GM12864 (cell line): ENCODE measurements around the gene TSPAN12.

Source experiments
- DNase-seq: peaks from one replicate; pipeline ENCODE4 v3.0.0-alpha.2; 2011; ENCODE audit warnings: low read depth
- H3K4me3 ChIP-seq: 2 replicates; pipeline ENCODE4 v1.5.1; 2011; ENCODE audit warnings: mild to moderate bottlenecking, low read depth, low read length, control low read depth
- TF ChIP-seq, protein P1 (sequence below): IDR thresholded peaks from 2 replicates; pipeline ENCODE4 v1.5.1; 2011; ENCODE audit warnings: low read depth, mild to moderate bottlenecking, moderate library complexity, low read length, control low read depth, inconsistent platforms; ENCODE audit errors: missing control alignments

Gene TSPAN12

DNA sequence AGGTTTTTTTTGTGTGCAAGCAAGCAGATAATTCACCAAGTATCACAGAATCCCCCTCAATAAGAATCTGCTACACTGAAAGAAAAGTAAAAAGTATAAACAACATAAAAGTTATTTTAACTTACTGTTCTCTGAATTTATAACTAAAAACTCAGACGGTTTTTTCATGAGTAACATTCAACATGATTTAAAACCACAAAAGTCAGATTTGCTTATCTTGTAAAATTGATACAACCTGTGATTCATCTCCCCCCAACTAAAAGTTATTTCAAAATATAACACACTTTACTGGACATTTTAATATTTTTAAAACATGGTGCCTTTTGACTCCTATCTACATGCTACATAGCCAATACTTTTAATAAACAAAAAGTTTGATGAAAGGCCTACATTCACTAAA, 32.8 kb downstream of the TSPAN12 start:
- TF ChIP-seq, protein P1, sequence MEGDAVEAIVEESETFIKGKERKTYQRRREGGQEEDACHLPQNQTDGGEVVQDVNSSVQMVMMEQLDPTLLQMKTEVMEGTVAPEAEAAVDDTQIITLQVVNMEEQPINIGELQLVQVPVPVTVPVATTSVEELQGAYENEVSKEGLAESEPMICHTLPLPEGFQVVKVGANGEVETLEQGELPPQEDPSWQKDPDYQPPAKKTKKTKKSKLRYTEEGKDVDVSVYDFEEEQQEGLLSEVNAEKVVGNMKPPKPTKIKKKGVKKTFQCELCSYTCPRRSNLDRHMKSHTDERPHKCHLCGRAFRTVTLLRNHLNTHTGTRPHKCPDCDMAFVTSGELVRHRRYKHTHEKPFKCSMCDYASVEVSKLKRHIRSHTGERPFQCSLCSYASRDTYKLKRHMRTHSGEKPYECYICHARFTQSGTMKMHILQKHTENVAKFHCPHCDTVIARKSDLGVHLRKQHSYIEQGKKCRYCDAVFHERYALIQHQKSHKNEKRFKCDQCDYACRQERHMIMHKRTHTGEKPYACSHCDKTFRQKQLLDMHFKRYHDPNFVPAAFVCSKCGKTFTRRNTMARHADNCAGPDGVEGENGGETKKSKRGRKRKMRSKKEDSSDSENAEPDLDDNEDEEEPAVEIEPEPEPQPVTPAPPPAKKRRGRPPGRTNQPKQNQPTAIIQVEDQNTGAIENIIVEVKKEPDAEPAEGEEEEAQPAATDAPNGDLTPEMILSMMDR: no peak
- DNase-seq: no peak
- H3K4me3 ChIP-seq: no peak overlapping the region

DNA sequence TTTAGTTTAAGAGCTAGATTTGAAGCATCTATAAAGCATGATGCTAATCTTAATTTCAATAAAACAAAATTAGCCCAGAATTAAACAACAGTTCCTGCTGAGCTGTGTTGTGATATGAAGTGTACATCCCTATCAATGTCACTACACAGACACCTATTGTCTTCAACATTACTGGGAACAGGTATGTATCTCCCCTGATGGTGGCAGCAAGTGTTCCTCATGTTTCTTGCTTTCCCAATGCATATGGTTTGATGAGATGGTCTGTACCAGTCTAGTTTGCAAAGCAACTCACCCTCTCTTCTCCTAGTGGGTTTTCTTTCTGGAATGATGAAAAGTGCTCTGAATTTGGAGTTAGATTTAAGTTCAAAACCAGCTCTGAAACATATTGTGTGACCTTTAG, 38.1 kb downstream of the TSPAN12 start:
- no peak for DNase-seq
- TF ChIP-seq, protein P1: peak; percentile 9
- no peak overlapping the region for H3K4me3 ChIP-seq

DNA sequence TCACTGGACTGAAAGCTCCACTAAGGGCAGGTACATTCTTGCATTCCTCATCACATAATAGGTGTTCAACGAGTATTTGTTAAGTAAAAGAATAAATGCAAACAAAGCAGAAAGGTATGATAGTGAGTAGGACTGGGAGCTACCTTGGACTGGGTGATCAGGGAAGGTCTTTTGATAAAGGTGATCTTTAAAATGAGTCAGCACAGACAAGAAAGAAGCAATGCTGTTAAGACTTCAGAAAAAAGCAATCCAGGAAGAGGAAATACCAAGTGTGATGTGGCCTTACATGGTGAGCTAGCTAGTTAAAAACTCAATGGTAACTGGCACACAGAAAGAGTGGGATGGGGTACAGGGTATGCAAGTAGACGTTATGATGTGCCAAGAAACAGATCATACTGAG, 40.1 kb downstream of the TSPAN12 start:
- TF ChIP-seq, protein P1: no peak
- no peak for DNase-seq
- H3K4me3 ChIP-seq: no peak overlapping the region

DNA sequence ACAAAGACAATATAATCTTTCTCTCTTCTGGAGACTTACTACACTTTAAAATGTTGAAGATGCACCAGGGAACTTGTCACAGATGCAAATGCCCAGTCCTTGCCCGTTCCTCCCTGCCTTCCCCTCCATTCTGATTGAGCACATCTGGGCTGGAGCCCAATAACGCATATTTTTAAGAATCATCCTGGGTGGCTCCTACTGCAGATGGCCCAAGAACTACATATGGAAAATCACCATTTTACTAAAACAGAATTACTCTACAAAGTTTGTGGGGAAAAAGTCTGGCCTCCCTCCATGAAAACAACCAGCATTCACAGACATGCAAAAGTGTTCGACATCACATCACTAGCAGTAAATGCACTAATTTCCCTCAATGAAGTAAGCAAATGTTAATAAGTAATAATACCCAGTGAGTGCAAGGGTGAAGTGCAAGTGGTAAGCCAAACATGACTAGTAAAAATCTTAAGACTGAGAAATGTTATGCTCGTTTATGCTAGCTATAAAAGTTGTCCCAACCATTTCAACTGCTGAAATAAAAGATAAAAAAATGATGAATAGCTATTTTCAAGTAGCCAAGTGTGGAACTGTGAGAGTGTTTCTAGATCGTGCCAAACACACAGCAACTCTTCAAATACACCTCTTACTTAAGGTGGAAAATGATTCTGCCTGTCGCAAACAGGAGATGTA, 43.5 kb downstream of the TSPAN12 start:
- no peak for DNase-seq
- TF ChIP-seq, protein P1: no peak
- H3K4me3 ChIP-seq: no peak overlapping the region

DNA sequence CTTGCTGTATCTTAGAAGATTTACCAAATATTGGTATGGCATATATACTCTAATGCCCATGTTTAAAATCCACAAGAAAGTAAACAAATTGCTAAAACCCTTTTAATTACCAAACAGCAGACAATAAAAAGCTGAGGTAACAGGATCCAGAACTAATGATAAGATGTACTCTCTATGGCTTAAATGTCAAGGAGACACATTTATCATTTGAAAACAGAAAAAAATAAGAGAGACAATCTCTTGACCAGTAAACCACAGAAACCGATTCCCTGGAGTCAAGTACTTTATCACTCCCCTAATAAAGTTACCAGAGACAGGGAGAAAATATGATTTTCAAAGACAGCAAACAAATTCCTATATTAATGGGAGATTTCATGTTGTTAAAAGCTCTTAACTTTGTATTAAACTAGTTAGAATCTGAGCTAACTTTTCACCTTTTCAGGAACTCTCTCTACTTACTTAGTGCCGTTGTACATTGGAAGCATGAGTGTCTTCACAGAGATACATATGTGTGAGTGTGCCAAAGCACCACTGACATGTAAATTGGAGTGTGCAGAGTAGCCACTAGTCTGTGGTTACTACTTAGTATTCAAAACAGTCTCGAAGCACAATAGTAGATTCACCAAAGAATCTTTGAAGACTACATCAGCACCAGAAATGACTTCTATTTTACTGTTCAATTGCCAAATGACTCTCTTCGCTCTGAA, 44.2 kb downstream of the TSPAN12 start:
- TF ChIP-seq, protein P1: no peak
- no peak for DNase-seq
- H3K4me3 ChIP-seq: no peak overlapping the region

DNA sequence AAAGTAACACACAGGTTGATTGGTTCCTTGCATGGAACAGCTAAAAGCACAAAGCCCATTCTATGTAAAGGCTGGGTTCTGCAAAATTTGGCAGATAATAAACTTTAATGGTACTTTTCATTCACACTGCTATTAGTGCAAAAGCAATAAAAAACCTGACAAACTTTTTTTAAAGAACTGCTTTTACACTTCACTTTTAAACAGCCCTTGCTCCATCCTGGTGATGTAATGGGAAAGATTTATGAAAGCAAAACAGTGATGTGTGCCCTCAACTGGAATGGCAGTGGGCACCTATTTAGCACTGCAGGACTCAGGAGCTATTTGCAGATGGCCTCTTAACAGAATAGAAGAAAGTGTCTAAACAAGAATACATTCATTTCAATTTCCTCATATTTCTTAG, 44.9 kb downstream of the TSPAN12 start:
- TF ChIP-seq, protein P1: no peak
- DNase-seq: no peak
- H3K4me3 ChIP-seq: no peak overlapping the region
